ENCODE data around the gene MRPL4. TPM values are rescaled to one million over a fixed set of nuclear protein-coding genes. Genes with fewer than 3 reads are reported as not detected.

MRPL4 gene
- polyA plus RNA-seq, 1 donor (not counting 4 experiments of a cell fraction or from before 2014, with no cell fraction given): 29.4 TPM

DNA sequence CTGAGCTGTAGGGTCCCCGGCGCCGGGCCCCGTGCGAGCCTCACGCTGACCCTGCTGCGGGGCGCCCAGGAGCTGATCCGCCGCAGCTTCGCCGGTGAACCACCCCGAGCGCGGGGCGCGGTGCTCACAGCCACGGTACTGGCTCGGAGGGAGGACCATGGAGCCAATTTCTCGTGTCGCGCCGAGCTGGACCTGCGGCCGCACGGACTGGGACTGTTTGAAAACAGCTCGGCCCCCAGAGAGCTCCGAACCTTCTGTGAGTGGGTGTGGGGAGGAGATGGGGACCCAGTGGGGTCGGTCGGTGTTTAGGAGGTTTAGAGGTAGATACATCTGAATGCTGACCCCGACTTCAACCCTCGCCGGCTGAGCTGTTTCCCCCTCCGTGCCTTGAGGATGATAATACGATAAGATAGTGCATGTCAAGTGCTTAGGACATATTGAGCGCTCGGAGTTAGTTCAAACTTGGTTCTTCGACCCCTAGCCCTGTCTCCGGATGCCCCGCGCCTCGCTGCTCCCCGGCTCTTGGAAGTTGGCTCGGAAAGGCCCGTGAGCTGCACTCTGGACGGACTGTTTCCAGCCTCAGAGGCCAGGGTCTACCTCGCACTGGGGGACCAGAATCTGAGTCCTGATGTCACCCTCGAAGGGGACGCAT lies 39.7 kb downstream of the MRPL4 start:
- Histone ChIP-seq H3K36me3 (ENCODE audit: control insufficient read depth in 2 of 2, extremely low read depth in 1 of 2, insufficient read depth in 2 of 2, low read length in 2 of 2) (no peaks in the 10 kb centered on the region), H3K9me1 (ENCODE audit: control insufficient read depth, extremely low read depth, insufficient read depth, low read length) (no peaks in the 10 kb centered on the region), H3K27me3 (ENCODE audit: control insufficient read depth, extremely low read depth, insufficient read depth, low read length) (peaks cover 88% of the 10 kb centered on the region), H2AFZ (ENCODE audit: control insufficient read depth, low read length) (peak overlapping the region; percentile 56), H3K9ac (ENCODE audit: control insufficient read depth, extremely low read depth, insufficient read depth, low read length) (peak overlapping the region; percentile 28), H3K9me3 (ENCODE audit: control insufficient read depth, low read depth, low read length) (no peaks in the 10 kb centered on the region), H3K27ac (ENCODE audit: control insufficient read depth, insufficient read depth, low read length) (no peak overlapping the region), H3K4me2 (ENCODE audit: control insufficient read depth, extremely low read depth, insufficient read depth, low read depth, low read length) (peak overlapping the region; percentile 90), H3K4me3 (ENCODE audit: control insufficient read depth in 2 of 3, extremely low read depth in 1 of 3, insufficient read depth in 2 of 3, low read depth in 1 of 3, low read length in 3 of 3) (peak overlapping the region; percentile 31 to 66 (median 57)), H4K20me1 (ENCODE audit: control insufficient read depth, extremely low read depth, insufficient read depth, low read length) (no peaks in the 10 kb centered on the region), H3K79me2 (ENCODE audit: control insufficient read depth, insufficient read depth, low read length) (no peaks in the 10 kb centered on the region), H3K4me1 (ENCODE audit: control insufficient read depth, extremely low read depth, insufficient read depth, low read length) (peaks cover 27% of the 10 kb centered on the region)
- dilution Hi-C loops (cut with MboI; ENCODE audit: extremely low pct_ligation_motif_present, low sequenced_read_pairs): no loop called here
- DNase-seq (ENCODE audit: low read depth, low spot score) (no peak), FAIRE-seq (no peak)
- TF ChIP-seq, protein P1, sequence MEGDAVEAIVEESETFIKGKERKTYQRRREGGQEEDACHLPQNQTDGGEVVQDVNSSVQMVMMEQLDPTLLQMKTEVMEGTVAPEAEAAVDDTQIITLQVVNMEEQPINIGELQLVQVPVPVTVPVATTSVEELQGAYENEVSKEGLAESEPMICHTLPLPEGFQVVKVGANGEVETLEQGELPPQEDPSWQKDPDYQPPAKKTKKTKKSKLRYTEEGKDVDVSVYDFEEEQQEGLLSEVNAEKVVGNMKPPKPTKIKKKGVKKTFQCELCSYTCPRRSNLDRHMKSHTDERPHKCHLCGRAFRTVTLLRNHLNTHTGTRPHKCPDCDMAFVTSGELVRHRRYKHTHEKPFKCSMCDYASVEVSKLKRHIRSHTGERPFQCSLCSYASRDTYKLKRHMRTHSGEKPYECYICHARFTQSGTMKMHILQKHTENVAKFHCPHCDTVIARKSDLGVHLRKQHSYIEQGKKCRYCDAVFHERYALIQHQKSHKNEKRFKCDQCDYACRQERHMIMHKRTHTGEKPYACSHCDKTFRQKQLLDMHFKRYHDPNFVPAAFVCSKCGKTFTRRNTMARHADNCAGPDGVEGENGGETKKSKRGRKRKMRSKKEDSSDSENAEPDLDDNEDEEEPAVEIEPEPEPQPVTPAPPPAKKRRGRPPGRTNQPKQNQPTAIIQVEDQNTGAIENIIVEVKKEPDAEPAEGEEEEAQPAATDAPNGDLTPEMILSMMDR (optimal IDR thresholded peaks at IDR 0.05 in 1 of 3, IDR thresholded peaks at IDR 0.05 in 1 of 3, conservative IDR thresholded peaks at IDR 0.05 in 1 of 3; ENCODE audit: extremely low read depth in 1 of 3, insufficient read depth in 2 of 3, low read length in 3 of 3): no peak
- peak; percentile 33 for TF ChIP-seq EZH2 (IDR thresholded peaks at IDR 0.05; ENCODE audit: low read length)

DNA sequence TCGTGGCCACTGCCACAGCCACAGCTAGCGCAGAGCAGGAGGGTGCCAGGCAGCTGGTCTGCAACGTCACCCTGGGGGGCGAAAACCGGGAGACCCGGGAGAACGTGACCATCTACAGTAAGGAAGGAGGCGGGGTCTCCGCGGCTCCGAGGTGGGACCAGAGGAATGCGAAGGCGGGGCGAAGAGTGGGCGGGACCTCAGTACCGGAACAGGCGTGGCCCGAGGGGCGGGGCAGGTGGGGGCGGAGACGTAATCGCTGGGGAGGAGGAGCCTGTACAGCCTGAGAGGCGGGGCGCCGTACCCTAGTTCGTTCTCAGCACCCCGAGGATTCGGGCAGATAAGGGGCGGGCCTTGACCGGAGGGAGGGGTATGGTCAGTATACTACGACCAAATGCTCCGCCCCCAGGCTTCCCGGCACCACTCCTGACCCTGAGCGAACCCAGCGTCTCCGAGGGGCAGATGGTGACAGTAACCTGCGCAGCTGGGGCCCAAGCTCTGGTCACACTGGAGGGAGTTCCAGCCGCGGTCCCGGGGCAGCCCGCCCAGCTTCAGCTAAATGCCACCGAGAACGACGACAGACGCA lies 40.3 kb downstream of the MRPL4 start:
- Histone ChIP-seq H3K27ac (ENCODE audit: control insufficient read depth, insufficient read depth, low read length) (no peak overlapping the region), H3K36me3 (ENCODE audit: control insufficient read depth in 2 of 2, extremely low read depth in 1 of 2, insufficient read depth in 2 of 2, low read length in 2 of 2) (no peaks in the 10 kb centered on the region), H3K9me1 (ENCODE audit: control insufficient read depth, extremely low read depth, insufficient read depth, low read length) (no peaks in the 10 kb centered on the region), H3K27me3 (ENCODE audit: control insufficient read depth, extremely low read depth, insufficient read depth, low read length) (peaks cover 90% of the 10 kb centered on the region), H3K9ac (ENCODE audit: control insufficient read depth, extremely low read depth, insufficient read depth, low read length) (no peak overlapping the region), H3K4me1 (ENCODE audit: control insufficient read depth, extremely low read depth, insufficient read depth, low read length) (peaks cover 24% of the 10 kb centered on the region), H3K4me2 (ENCODE audit: control insufficient read depth, extremely low read depth, insufficient read depth, low read depth, low read length) (peak overlapping the region; percentile 90), H3K4me3 (ENCODE audit: control insufficient read depth in 2 of 3, extremely low read depth in 1 of 3, insufficient read depth in 2 of 3, low read depth in 1 of 3, low read length in 3 of 3) (peak overlapping the region; percentile 31 to 66 (median 57)), H4K20me1 (ENCODE audit: control insufficient read depth, extremely low read depth, insufficient read depth, low read length) (no peaks in the 10 kb centered on the region), H2AFZ (ENCODE audit: control insufficient read depth, low read length) (peak overlapping the region; percentile 36), H3K9me3 (ENCODE audit: control insufficient read depth, low read depth, low read length) (no peaks in the 10 kb centered on the region), H3K79me2 (ENCODE audit: control insufficient read depth, insufficient read depth, low read length) (no peaks in the 10 kb centered on the region)
- no peak for TF ChIP-seq EZH2 (IDR thresholded peaks at IDR 0.05; ENCODE audit: low read length)
- TF ChIP-seq, protein P1 (optimal IDR thresholded peaks at IDR 0.05 in 1 of 3, IDR thresholded peaks at IDR 0.05 in 1 of 3, conservative IDR thresholded peaks at IDR 0.05 in 1 of 3; ENCODE audit: extremely low read depth in 1 of 3, insufficient read depth in 2 of 3, low read length in 3 of 3): no peak
- no peak for DNase-seq (ENCODE audit: low read depth, low spot score)
- FAIRE-seq: no peak
- dilution Hi-C loops (cut with MboI; ENCODE audit: extremely low pct_ligation_motif_present, low sequenced_read_pairs): no loop called here
